A549 (cell line): ENCODE data around the gene SCRN2. TPM values are rescaled to one million over a fixed set of nuclear protein-coding genes. Genes with fewer than 3 reads are reported as not detected.
A peak's percentile ranks its signal among the peaks of the same experiment; 100 is the strongest.

ENCODE experiments used
- ATAC-seq, 2 experiments: fragments of 200-7000 bp in 1 of 2; fragments of >200 bp in 1 of 2; cut with Nextera tagmentation in 1 of 2; cut with Tn5 transposase in 1 of 2; 3 replicates each; pipeline versions ENCODE4 v1.8.0 to v1.9.1; 2018 to 2020; ENCODE audit warnings: mild to moderate bottlenecking in 1 of 2, moderate library complexity in 1 of 2
- CTCF ChIA-PET: fragments of 300-600 bp; sonication (Branson Sonifier 250); formaldehyde crosslinking; extraction: SDS; loops from one replicate; lab custom pipeline; 2021; ENCODE audit warnings: antibody characterized with exemption, inconsistent platforms; lab: Yijun Ruan, JAX
- POLR2A ChIA-PET: fragments of 350-600 bp; formaldehyde crosslinking; extraction: SDS; loops from one replicate; lab custom pipeline; 2021; ENCODE audit warnings: antibody characterized with exemption, inconsistent platforms; lab: Yijun Ruan, JAX
- DNase-seq, 2 experiments: peaks; one replicate each; pipeline versions ENCODE4 v3.0.0 to v3.0.0-alpha.2; 2011 to 2016; ENCODE audit warnings: low read depth in 1 of 2, low spot score in 1 of 2
- FAIRE-seq: peaks from 2 replicates; lab custom pipeline; 2011; peaks lifted over from hg19 to GRCh38; lab: Jason Lieb, UNC
- H3K27ac ChIP-seq, 2 experiments: fragments of >200 bp; sonication (Bioruptor Twin); formaldehyde crosslinking; 3 replicates each; pipeline ENCODE4 v1.5.1; 2016 to 2017
- H3K4me1 ChIP-seq: fragments of >200 bp; sonication (Bioruptor Twin); formaldehyde crosslinking; 3 replicates; pipeline ENCODE4 v1.6.1; 2016
- H3K4me2 ChIP-seq: fragments of >200 bp; sonication (Bioruptor Twin); formaldehyde crosslinking; 3 replicates; pipeline ENCODE4 v1.6.1; 2016
- H3K4me3 ChIP-seq: fragments of >200 bp; sonication (Bioruptor Twin); formaldehyde crosslinking; 3 replicates; pipeline ENCODE4 v1.5.1; 2016
- H3K9me3 ChIP-seq: fragments of >200 bp; sonication (Bioruptor Twin); formaldehyde crosslinking; 3 replicates; pipeline ENCODE4 v1.6.1; 2016
- BHLHE40 ChIP-seq: IDR thresholded peaks from 2 replicates; pipeline ENCODE4 v1.6.1; 2012; ENCODE audit warnings: low read depth, low read length, inconsistent platforms
- CBX8 ChIP-seq: fragments of 200-600 bp; sonication (generic); IDR thresholded peaks from 2 replicates; pipeline ENCODE4 v1.6.1; 2016
- CEBPB ChIP-seq, 2 experiments: fragments of >200 bp in 1 of 2; sonication (Bioruptor Twin) in 1 of 2; formaldehyde crosslinking in 1 of 2; IDR thresholded peaks; 2 replicates each; pipeline ENCODE4 v1.6.1; 2012 to 2016
- CHD2 ChIP-seq: fragments of 150-350 bp; IDR thresholded peaks from 2 replicates; pipeline ENCODE4 v1.6.1; 2014; ENCODE audit warnings: low read length; ENCODE audit not compliant: partially characterized antibody
- CHD4 ChIP-seq: fragments of 200-600 bp; sonication (generic); IDR thresholded peaks from 2 replicates; pipeline ENCODE4 v1.6.1; 2016; ENCODE audit warnings: antibody characterized with exemption, mild to moderate bottlenecking, borderline replicate concordance
- E2F6 ChIP-seq: IDR thresholded peaks from 2 replicates; pipeline ENCODE4 v1.6.1; 2012; ENCODE audit warnings: low read depth, borderline replicate concordance
- EHF ChIP-seq: fragments of 250-450 bp; sonication (Bioruptor Pico); IDR thresholded peaks from 2 replicates; pipeline ENCODE4 v1.5.0; 2020; ENCODE audit warnings: mild to moderate bottlenecking
- ESRRA ChIP-seq: fragments of 150-350 bp; IDR thresholded peaks from 2 replicates; pipeline ENCODE4 v1.6.1; 2014; ENCODE audit warnings: mild to moderate bottlenecking, low read length, borderline replicate concordance
- FOSL2 ChIP-seq, 2 experiments: fragments of 450-650 bp in 1 of 2; fragments of >200 bp in 1 of 2; sonication (Bioruptor Twin) in 1 of 2; formaldehyde crosslinking; IDR thresholded peaks; 2 replicates each; pipeline versions ENCODE4 v1.5.0 to v1.6.1; 2016 to 2020; ENCODE audit warnings: mild to moderate bottlenecking in 1 of 2, moderate library complexity in 1 of 2
- HDAC2 ChIP-seq: fragments of 200-600 bp; sonication (generic); IDR thresholded peaks from 2 replicates; pipeline ENCODE4 v1.6.1; 2016
- HEYL ChIP-seq: fragments of 250-450 bp; sonication (Bioruptor Pico); IDR thresholded peaks from 2 replicates; pipeline ENCODE4 v1.8.0; 2021; ENCODE audit warnings: mild to moderate bottlenecking, moderate library complexity
- KDM1A ChIP-seq: fragments of 200-600 bp; sonication (generic); IDR thresholded peaks from 2 replicates; pipeline ENCODE4 v1.6.1; 2016; ENCODE audit warnings: low read depth, mild to moderate bottlenecking
- KDM5A ChIP-seq: fragments of 200-600 bp; sonication (generic); IDR thresholded peaks from 2 replicates; pipeline ENCODE4 v1.6.1; 2016; ENCODE audit warnings: antibody characterized with exemption, mild to moderate bottlenecking
- MAFK ChIP-seq: fragments of 450-650 bp; IDR thresholded peaks from 2 replicates; pipeline ENCODE4 v1.6.1; 2014; ENCODE audit not compliant: partially characterized antibody
- MAZ ChIP-seq: fragments of 150-350 bp; IDR thresholded peaks from 2 replicates; pipeline ENCODE4 v1.6.1; 2014; ENCODE audit warnings: antibody characterized with exemption, low read depth, low read length, borderline replicate concordance
- NPAS2 ChIP-seq: fragments of 250-450 bp; sonication (Bioruptor Pico); IDR thresholded peaks from 2 replicates; pipeline ENCODE4 v1.8.0; 2022; ENCODE audit warnings: mild to moderate bottlenecking, moderate library complexity, borderline replicate concordance
- PHF8 ChIP-seq: fragments of 200-600 bp; sonication (generic); IDR thresholded peaks from 2 replicates; pipeline ENCODE4 v1.6.1; 2016; ENCODE audit warnings: low read depth, mild to moderate bottlenecking, antibody characterized with exemption, moderate library complexity, borderline replicate concordance
- POLR2A ChIP-seq: IDR thresholded peaks from 2 replicates; pipeline ENCODE4 v1.6.1; 2012; ENCODE audit warnings: mild to moderate bottlenecking, low read length
- POLR2AphosphoS2 ChIP-seq: conservative IDR thresholded peaks from 2 replicates; pipeline ENCODE4 v1.6.1; 2012; ENCODE audit warnings: low read length, improper control_type of control experiment, inconsistent platforms
- RAD21 ChIP-seq, 2 experiments: fragments of >200 bp in 1 of 2; sonication (Bioruptor Twin) in 1 of 2; formaldehyde crosslinking in 1 of 2; IDR thresholded peaks in 1 of 2; conservative IDR thresholded peaks in 1 of 2; 2 replicates in 1 of 2; 3 replicates in 1 of 2; pipeline ENCODE4 v1.6.1; 2012 to 2018; ENCODE audit warnings: inconsistent platforms in 1 of 2
- RCOR1 ChIP-seq: fragments of 150-350 bp; IDR thresholded peaks from 2 replicates; pipeline ENCODE4 v1.6.1; 2014; ENCODE audit warnings: antibody characterized with exemption, low read length, low read depth
- RFX5 ChIP-seq: fragments of 450-650 bp; IDR thresholded peaks from 2 replicates; pipeline ENCODE4 v1.7.1; 2014; ENCODE audit warnings: antibody characterized with exemption, mild to moderate bottlenecking, moderate library complexity
- SMC3 ChIP-seq: fragments of >200 bp; sonication (Bioruptor Twin); formaldehyde crosslinking; IDR thresholded peaks from 3 replicates; pipeline ENCODE4 v1.6.1; 2018; ENCODE audit warnings: inconsistent platforms
- SREBF2 ChIP-seq: fragments of 450-650 bp; IDR thresholded peaks from 2 replicates; pipeline ENCODE4 v1.6.1; 2014; ENCODE audit warnings: mild to moderate bottlenecking, moderate library complexity
- TP53 ChIP-seq: fragments of 250-450 bp; sonication (Bioruptor Pico); IDR thresholded peaks from 2 replicates; pipeline ENCODE4 v1.5.0; 2021; ENCODE audit warnings: mild to moderate bottlenecking, moderate library complexity
- ZSCAN20 ChIP-seq: fragments of 250-450 bp; sonication (Bioruptor Pico); IDR thresholded peaks from 2 replicates; pipeline ENCODE4 v1.8.0; 2022; ENCODE audit warnings: mild to moderate bottlenecking, moderate library complexity
- WGBS: methylation state at CpG from one replicate; pipeline ENCODE4 v1.1.6; 2017; ENCODE audit errors: missing lambda C conversion rate; 5-methylcytosine and 5-hydroxymethylcytosine counted together
- polyA plus RNA-seq, 4 experiments: library from polyadenylated mRNA; depleted of rRNA in 3 of 4; stranded (reverse); fragments of >200 nt; fragmentation: RNase III in 1 of 4; extraction: RNeasy Plus Mini Kit Qiagen cat#74134 plus additional on column Dnase treatment in 1 of 4; gene quantifications; 2 replicates in 3 of 4; 3 replicates in 1 of 4; pipeline ENCODE4 v1.2.3, GENCODE V29; 2011 to 2017
- TF ChIP-seq, protein P1 (sequence below): fragments of >200 bp; sonication (Bioruptor Twin); formaldehyde crosslinking; IDR thresholded peaks from 3 replicates; pipeline ENCODE4 v1.5.1; 2016

SCRN2 gene
- polyA plus RNA-seq, 2 of the 4 experiments (the other 2 are of a cell fraction), result 25.8 to 43.7 TPM

- no peak for ATAC-seq
- CTCF ChIA-PET, result interaction anchor here (0.5 to 3.8 kb wide), 5 partner anchors 9 to 79 kb away, joined by 3 to 23 read pairs (median 3); partner anchors contain the start of gene OSBPL7
- TF ChIP-seq HDAC2 (no peak), PHF8 (no peak), E2F6 (no peak), NPAS2 (CRISPR knock-in tag) (no peak), CHD4 (no peak), ESRRA (no peak), RAD21 (conservative IDR thresholded peaks at IDR 0.05 in 1 of 2, IDR thresholded peaks at IDR 0.05 in 1 of 2) (no peak), ZSCAN20 (no peak)
- TF ChIP-seq, all 56 proteins: peak for 0
- Histone ChIP-seq H3K4me1 (peaks cover 25% of the 10 kb centered on the region), H3K4me2 (no peak overlapping the region), H3K9me3 (no peaks in the 10 kb centered on the region), H3K4me3 (no peak overlapping the region), H3K27ac (no peak overlapping the region)
- WGBS, result 83% methylated on average over 18 of the region's 18 CpGs
- DNase-seq (no peak), FAIRE-seq (no peak)
- POLR2A ChIA-PET, result no interaction called here
These were observed 28.7 kb downstream of the SCRN2 start for GRCh38 chr17:47812146-47812920.

DNA sequence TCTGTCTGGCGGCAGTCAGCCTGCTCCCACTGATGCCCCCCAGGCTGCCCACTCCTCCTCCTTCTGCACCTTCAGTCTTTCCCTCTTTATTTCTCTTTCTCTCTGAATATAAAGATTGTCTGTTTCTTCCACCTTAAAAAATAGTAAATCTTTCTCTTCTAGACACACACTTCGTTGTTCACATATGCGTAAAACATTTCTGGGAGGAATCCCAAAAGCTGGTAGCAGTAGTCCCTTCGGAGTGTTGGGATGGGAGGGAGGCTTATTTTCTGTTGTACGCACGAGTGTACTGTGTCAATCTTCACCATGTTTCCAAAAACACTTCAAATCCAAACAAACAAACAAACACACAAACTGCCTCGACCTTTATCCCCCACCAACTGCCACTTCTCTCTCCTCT, 29.4 kb downstream of the SCRN2 start:
- H3K4me3 ChIP-seq, result no peak overlapping the region
- no peak for TF ChIP-seq SREBF2
- TF ChIP-seq KDM5A, result no peak
- TF ChIP-seq E2F6, result no peak
- TF ChIP-seq POLR2AphosphoS2, result no peak
- no peak for TF ChIP-seq HEYL (CRISPR knock-in tag)
- POLR2A ChIA-PET, result no interaction called here
- H3K4me2 ChIP-seq, result no peak overlapping the region
- H3K4me1 ChIP-seq, result peaks cover 25% of the 10 kb centered on the region
- DNase-seq, result no peak
- no peaks in the 10 kb centered on the region for H3K9me3 ChIP-seq
- no peak for FAIRE-seq
- 84% methylated on average over 7 of the region's 7 CpGs for WGBS
- peak overlapping the region in 1 of 2 experiments; percentile 75; a peak in 2 of 6 replicates for H3K27ac ChIP-seq
- ATAC-seq, result no peak
- CTCF ChIA-PET, result interaction anchor here (0.8 to 3.8 kb wide), 4 partner anchors 9 to 13 kb away, joined by 3 to 23 read pairs (median 4); partner anchors contain the start of gene OSBPL7

GRCh38 chr17:47810901-47811635, 30.0 kb downstream of the SCRN2 start:
- no peak for TF ChIP-seq POLR2A
- TF ChIP-seq SREBF2, result no peak
- no peak for TF ChIP-seq MAFK
- TF ChIP-seq CHD2, result no peak
- no peak for TF ChIP-seq SMC3
- no peak for TF ChIP-seq HEYL (CRISPR knock-in tag)
- no peak for TF ChIP-seq BHLHE40
- TF ChIP-seq, protein P1, sequence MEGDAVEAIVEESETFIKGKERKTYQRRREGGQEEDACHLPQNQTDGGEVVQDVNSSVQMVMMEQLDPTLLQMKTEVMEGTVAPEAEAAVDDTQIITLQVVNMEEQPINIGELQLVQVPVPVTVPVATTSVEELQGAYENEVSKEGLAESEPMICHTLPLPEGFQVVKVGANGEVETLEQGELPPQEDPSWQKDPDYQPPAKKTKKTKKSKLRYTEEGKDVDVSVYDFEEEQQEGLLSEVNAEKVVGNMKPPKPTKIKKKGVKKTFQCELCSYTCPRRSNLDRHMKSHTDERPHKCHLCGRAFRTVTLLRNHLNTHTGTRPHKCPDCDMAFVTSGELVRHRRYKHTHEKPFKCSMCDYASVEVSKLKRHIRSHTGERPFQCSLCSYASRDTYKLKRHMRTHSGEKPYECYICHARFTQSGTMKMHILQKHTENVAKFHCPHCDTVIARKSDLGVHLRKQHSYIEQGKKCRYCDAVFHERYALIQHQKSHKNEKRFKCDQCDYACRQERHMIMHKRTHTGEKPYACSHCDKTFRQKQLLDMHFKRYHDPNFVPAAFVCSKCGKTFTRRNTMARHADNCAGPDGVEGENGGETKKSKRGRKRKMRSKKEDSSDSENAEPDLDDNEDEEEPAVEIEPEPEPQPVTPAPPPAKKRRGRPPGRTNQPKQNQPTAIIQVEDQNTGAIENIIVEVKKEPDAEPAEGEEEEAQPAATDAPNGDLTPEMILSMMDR, result no peak
- no peak for TF ChIP-seq RFX5
- TF ChIP-seq EHF (CRISPR knock-in tag), result no peak
- TF ChIP-seq MAZ, result no peak
- TF ChIP-seq FOSL2 (IDR thresholded peaks at IDR 0.05), result no peak
- no peak for TF ChIP-seq FOSL2 (CRISPR knock-in tag; IDR thresholded peaks at IDR 0.05)
- TF ChIP-seq CHD4, result no peak
- TF ChIP-seq RCOR1, result no peak
- TF ChIP-seq TP53 (CRISPR knock-in tag), result no peak
- TF ChIP-seq CEBPB (IDR thresholded peaks at IDR 0.05), result no peak
- TF ChIP-seq HDAC2, result no peak
- TF ChIP-seq KDM1A, result no peak
- no peak for TF ChIP-seq CBX8
- 89% methylated on average over 8 of the region's 9 CpGs for WGBS
- ATAC-seq (no peak), DNase-seq (no peak), FAIRE-seq (no peak)
- Histone ChIP-seq H3K4me3 (no peak overlapping the region), H3K27ac (peak overlapping the region; percentile 36 to 75; a peak in 4 of 6 replicates), H3K4me2 (peak overlapping the region; percentile 53), H3K9me3 (no peaks in the 10 kb centered on the region), H3K4me1 (peaks cover 25% of the 10 kb centered on the region)
- POLR2A ChIA-PET, result interaction anchor here (1.6 kb wide), 1 partner anchor 20 kb away, joined by 7 read pairs; the partner anchor contains the start of genes LRRC46 and MRPL10
- CTCF ChIA-PET, result interaction anchor here (0.8 to 3.8 kb wide), 6 partner anchors 9 to 207 kb away, joined by 3 to 23 read pairs (median 4); partner anchors contain the start of genes OSBPL7 and TBX21
